Skeletal muscle satellite cell (primary cell): ENCODE results near the gene SEMA6A.

Source experiments
- H3K27me3 ChIP-seq: 2 replicates; pipeline ENCODE4 v1.7.0; 2013; ENCODE audit warnings: low read length; ENCODE audit not compliant: control insufficient read depth, insufficient read depth
- H3K36me3 ChIP-seq: 2 replicates; pipeline ENCODE4 v1.7.0; 2013; ENCODE audit warnings: mild to moderate bottlenecking, control low read depth, low read length; ENCODE audit not compliant: insufficient read depth
- H3K4me1 ChIP-seq: 2 replicates; pipeline ENCODE4 v1.7.0; 2013; ENCODE audit warnings: low read length; ENCODE audit not compliant: control insufficient read depth, insufficient read depth
- H3K4me2 ChIP-seq: 2 replicates; pipeline ENCODE4 v1.7.0; 2013; ENCODE audit warnings: mild to moderate bottlenecking, low read length
- H3K4me3 ChIP-seq: 2 replicates; pipeline ENCODE4 v1.7.0; 2013; ENCODE audit warnings: low read length
- H3K9ac ChIP-seq: 2 replicates; pipeline ENCODE4 v1.7.0; 2013; ENCODE audit warnings: mild to moderate bottlenecking, low read depth, low read length, moderate library complexity
- H3K9me3 ChIP-seq: replicated peaks from 2 replicates; pipeline ENCODE4 v1.7.0; 2013; ENCODE audit warnings: mild to moderate bottlenecking, control low read depth, low read length

The SEMA6A gene

DNA sequence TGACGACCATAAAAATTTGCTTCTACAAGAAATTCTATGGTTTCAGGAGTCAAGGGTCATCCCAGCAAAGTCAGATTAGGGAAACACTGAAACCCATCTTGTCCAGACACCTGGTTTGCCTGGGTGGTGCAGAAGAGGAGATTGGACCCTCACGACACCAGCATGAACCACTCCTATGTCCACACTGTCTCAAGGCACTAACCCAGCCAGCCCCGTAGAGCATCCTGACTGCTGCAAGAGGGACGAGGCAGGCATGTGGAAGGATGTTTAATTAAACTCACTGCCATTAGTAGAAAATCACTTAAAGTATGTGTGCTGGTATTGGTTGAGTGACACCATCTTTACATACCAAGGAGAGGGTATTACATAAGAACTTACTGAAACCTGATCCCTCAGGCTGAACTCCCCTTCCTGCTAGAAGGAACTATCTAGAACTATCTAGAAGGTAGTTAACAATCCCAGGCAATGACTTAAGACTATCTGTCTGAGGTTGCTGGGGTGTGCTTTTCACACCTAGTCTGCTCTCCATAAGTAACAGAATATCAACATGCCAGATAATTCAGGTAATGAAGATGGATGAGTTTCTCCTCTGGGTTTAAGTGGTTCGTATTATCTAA, 93.6 kb downstream of the SEMA6A start:
- Histone ChIP-seq H3K27me3 (no peaks in the 10 kb centered on the region), H3K36me3 (peaks cover 5% of the 10 kb centered on the region), H3K4me2 (no peak overlapping the region), H3K9ac (no peak overlapping the region), H3K4me3 (no peak overlapping the region), H3K9me3 (peaks cover 7% of the 10 kb centered on the region), H3K4me1 (no peaks in the 10 kb centered on the region)

DNA sequence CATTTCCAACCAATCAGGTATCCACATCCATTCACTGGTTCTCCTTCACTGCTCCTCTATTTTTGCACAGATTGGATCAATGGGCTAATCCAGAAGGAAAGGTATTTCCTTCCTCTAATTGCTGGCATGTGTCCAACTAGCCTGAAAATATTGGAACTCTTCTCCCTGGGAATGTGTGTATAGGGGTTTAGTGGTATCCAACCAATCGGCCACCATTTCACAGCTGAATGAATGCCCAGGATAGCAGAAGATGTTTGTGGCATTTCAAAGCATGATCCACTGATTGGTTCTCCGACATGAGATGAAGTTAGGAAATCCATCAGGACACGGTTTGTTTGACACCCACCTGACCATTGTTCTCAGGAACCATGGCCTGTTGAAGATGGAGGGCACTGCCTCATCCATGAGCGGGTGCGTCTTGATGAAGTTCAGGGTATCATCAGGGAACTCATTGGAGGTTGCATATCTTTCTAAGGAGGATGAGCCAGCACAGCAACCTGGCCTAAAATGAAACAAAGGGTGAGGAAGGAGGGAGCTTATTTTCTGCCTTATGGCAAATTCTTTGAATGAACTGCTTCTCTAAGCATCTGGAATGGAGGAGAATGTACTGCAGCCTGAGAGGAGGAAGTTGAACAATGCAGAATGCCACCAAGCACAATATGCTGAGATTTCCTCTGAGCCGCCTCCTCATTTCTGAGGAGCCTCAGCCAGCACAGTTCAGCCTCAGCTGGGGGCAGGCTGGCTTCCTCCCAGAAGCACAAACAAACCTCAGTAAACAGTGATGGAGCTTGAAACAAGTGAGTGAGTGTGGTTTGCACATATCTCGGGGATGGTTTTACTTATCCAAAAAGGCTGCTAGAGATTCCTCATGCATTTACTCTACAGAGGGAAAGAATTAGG, 94.6 kb downstream of the SEMA6A start:
- H3K36me3 ChIP-seq, result peaks cover 5% of the 10 kb centered on the region
- no peaks in the 10 kb centered on the region for H3K27me3 ChIP-seq
- no peak overlapping the region for H3K9ac ChIP-seq
- no peak overlapping the region for H3K4me3 ChIP-seq
- H3K4me2 ChIP-seq, result no peak overlapping the region
- H3K9me3 ChIP-seq, result peaks cover 7% of the 10 kb centered on the region
- H3K4me1 ChIP-seq, result no peaks in the 10 kb centered on the region

DNA sequence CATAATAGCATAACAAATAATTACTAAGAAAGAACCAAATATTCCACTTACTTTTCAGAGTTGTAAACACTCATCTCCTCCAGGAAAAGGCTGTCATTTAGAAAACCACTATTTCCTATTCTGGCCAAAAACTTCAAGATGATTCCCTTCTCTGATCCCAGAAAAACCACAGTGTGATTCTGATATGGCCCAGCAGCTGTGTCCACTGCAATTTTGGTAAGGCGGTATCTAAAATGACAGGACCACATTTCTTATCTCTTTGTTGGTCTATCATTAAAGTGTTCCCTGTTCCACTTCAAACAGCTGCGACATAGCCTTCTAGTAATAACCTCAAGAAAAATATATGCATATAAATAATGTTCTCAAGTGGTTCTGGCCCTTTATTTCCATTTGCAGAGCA, 96.1 kb downstream of the SEMA6A start:
- H3K36me3 ChIP-seq, result peaks cover 5% of the 10 kb centered on the region
- H3K9me3 ChIP-seq, result peaks cover 7% of the 10 kb centered on the region
- H3K4me3 ChIP-seq, result no peak overlapping the region
- H3K27me3 ChIP-seq, result no peaks in the 10 kb centered on the region
- no peak overlapping the region for H3K9ac ChIP-seq
- H3K4me1 ChIP-seq, result no peaks in the 10 kb centered on the region
- H3K4me2 ChIP-seq, result no peak overlapping the region

- H3K4me2 ChIP-seq, result no peak overlapping the region
- no peak overlapping the region for H3K4me3 ChIP-seq
- no peaks in the 10 kb centered on the region for H3K27me3 ChIP-seq
- peaks cover 7% of the 10 kb centered on the region for H3K9me3 ChIP-seq
- H3K36me3 ChIP-seq, result peaks cover 5% of the 10 kb centered on the region
- no peaks in the 10 kb centered on the region for H3K4me1 ChIP-seq
- no peak overlapping the region for H3K9ac ChIP-seq
Observed at GRCh38 chr5:116476897-116477537, 97.6 kb downstream of the SEMA6A start.

GRCh38 chr5:116475338-116475737, 99.3 kb downstream of the SEMA6A start:
- H3K27me3 ChIP-seq, result no peaks in the 10 kb centered on the region
- no peak overlapping the region for H3K4me2 ChIP-seq
- H3K4me3 ChIP-seq, result no peak overlapping the region
- no peak overlapping the region for H3K9ac ChIP-seq
- no peaks in the 10 kb centered on the region for H3K4me1 ChIP-seq
- H3K9me3 ChIP-seq, result peaks cover 7% of the 10 kb centered on the region
- peaks cover 5% of the 10 kb centered on the region for H3K36me3 ChIP-seq

DNA sequence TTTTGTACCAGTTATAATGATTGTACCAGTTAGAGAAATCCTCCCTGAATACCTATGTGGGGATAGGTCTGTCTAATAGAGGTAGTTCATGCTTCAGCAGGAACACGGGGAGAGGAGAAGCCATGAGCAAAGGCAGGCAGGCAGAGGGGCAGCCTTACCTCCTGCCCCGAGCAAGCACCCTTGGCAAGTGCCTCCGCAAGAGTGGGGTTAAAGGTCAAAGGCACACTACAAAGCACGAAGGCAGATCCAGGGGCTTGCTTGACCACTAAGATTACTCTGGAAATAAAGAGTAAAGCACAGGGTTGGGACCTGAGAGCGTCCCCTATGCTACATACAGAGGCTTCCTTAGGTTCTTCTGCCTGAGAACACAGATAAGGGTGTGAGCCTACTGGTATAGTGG, 100.9 kb downstream of the SEMA6A start:
- Histone ChIP-seq H3K4me1 (no peaks in the 10 kb centered on the region), H3K9ac (no peak overlapping the region), H3K4me3 (no peak overlapping the region), H3K27me3 (no peaks in the 10 kb centered on the region), H3K36me3 (peaks cover 5% of the 10 kb centered on the region), H3K9me3 (peaks cover 7% of the 10 kb centered on the region), H3K4me2 (no peak overlapping the region)

GRCh38 chr5:116472274-116472673, 102.3 kb downstream of the SEMA6A start:
- no peaks in the 10 kb centered on the region for H3K36me3 ChIP-seq
- H3K4me2 ChIP-seq, result no peak overlapping the region
- H3K9ac ChIP-seq, result no peak overlapping the region
- no peaks in the 10 kb centered on the region for H3K4me1 ChIP-seq
- H3K4me3 ChIP-seq, result no peak overlapping the region
- no peaks in the 10 kb centered on the region for H3K27me3 ChIP-seq
- peaks cover 3% of the 10 kb centered on the region for H3K9me3 ChIP-seq

GRCh38 chr5:116469631-116470030, 105.0 kb downstream of the SEMA6A start:
- no peaks in the 10 kb centered on the region for H3K36me3 ChIP-seq
- no peak overlapping the region for H3K4me2 ChIP-seq
- H3K9ac ChIP-seq, result no peak overlapping the region
- H3K9me3 ChIP-seq, result no peaks in the 10 kb centered on the region
- H3K4me3 ChIP-seq, result no peak overlapping the region
- no peaks in the 10 kb centered on the region for H3K4me1 ChIP-seq
- no peaks in the 10 kb centered on the region for H3K27me3 ChIP-seq

DNA sequence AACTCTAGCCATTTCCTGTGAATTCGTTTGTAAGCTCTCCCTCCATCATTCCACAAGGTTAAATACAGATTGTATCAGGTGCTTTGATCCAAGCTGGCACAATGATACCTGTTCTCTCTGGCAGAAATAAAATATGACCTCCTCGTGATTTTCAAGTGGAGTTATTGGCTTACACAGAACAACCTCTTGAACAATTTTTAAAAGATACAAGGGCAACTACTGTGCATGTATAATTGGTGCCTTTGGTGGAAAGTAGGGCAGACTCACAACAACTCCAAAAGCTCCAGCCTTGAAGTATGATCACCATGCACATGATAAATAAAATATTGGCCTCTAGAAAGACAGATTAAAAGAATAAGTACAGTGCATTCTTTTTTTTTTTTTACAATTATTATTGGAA, 106.0 kb downstream of the SEMA6A start:
- Histone ChIP-seq H3K27me3 (no peaks in the 10 kb centered on the region), H3K4me3 (no peak overlapping the region), H3K4me1 (no peaks in the 10 kb centered on the region), H3K9me3 (no peaks in the 10 kb centered on the region), H3K4me2 (no peak overlapping the region), H3K36me3 (no peaks in the 10 kb centered on the region), H3K9ac (no peak overlapping the region)

DNA sequence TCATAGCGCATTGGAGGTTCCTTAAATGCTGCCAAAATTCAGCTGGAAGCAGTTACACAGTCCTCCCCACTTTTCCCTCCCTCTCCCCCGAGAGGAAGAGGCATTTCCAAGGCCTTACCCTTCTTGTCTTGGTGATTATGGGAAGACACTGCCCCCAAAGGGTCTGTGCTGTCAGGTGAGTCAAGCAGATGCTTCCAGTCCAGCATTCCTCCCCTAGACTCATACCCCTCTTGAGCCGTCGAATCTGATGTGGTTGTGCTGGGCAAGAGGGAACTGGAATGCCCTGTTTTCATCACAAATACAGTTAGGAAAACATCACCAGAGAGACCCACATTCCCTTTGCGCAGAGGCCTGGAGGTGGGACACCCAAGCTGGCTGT, 107.2 kb downstream of the SEMA6A start:
- no peaks in the 10 kb centered on the region for H3K36me3 ChIP-seq
- no peaks in the 10 kb centered on the region for H3K4me1 ChIP-seq
- H3K4me2 ChIP-seq, result no peak overlapping the region
- H3K9ac ChIP-seq, result no peak overlapping the region
- no peak overlapping the region for H3K4me3 ChIP-seq
- H3K9me3 ChIP-seq, result no peaks in the 10 kb centered on the region
- H3K27me3 ChIP-seq, result no peaks in the 10 kb centered on the region

GRCh38 chr5:116466727-116467464, 107.7 kb downstream of the SEMA6A start:
- Histone ChIP-seq H3K9me3 (no peaks in the 10 kb centered on the region), H3K4me2 (no peak overlapping the region), H3K9ac (no peak overlapping the region), H3K4me3 (no peak overlapping the region), H3K27me3 (no peaks in the 10 kb centered on the region), H3K36me3 (no peaks in the 10 kb centered on the region), H3K4me1 (no peaks in the 10 kb centered on the region)
